Aorta (tissue), 5 donors: ENCODE results near the gene CYP19A1. TPM values are rescaled to one million over a fixed set of nuclear protein-coding genes. Genes with fewer than 3 reads are reported as not detected.

ENCODE experiments used
- ATAC-seq: fragments of 200-7000 bp; cut with Tn5 transposase; one replicate; pipeline ENCODE4 v1.9.1; 2022; ENCODE audit warnings: moderate library complexity; ENCODE audit not compliant: low FRiP score
- DNase-seq, 2 donors: peaks; one replicate each; pipeline ENCODE4 v3.0.0-alpha.2; 2020
- H3K27ac ChIP-seq, 2 donors: one replicate each; pipeline ENCODE4 v1.5.1; 2013; ENCODE audit warnings: low read length in 2 of 2, mild to moderate bottlenecking in 2 of 2, moderate library complexity in 2 of 2, control low read depth in 1 of 2, inconsistent platforms in 1 of 2, low read depth in 1 of 2
- H3K27me3 ChIP-seq, 2 donors: one replicate each; pipeline ENCODE4 v1.6.1; 2013; ENCODE audit warnings: control low read depth in 1 of 2, low read length in 1 of 2, mild to moderate bottlenecking in 1 of 2, moderate library complexity in 1 of 2; ENCODE audit not compliant: insufficient read depth in 2 of 2, control insufficient read depth in 1 of 2
- H3K36me3 ChIP-seq, 2 donors: one replicate each; pipeline ENCODE4 v1.6.1; 2013; ENCODE audit warnings: control low read depth in 1 of 2, low read length in 1 of 2, mild to moderate bottlenecking in 1 of 2; ENCODE audit not compliant: insufficient read depth in 2 of 2, control insufficient read depth in 1 of 2
- H3K4me1 ChIP-seq, 2 donors: one replicate each; pipeline ENCODE4 v1.6.1; 2013; ENCODE audit warnings: low read length in 2 of 2, control low read depth in 1 of 2, mild to moderate bottlenecking in 1 of 2, moderate library complexity in 1 of 2; ENCODE audit not compliant: insufficient read depth in 2 of 2, control insufficient read depth in 1 of 2
- H3K4me3 ChIP-seq, 2 donors: one replicate each; pipeline ENCODE4 v1.5.1; 2013; ENCODE audit warnings: low read length in 2 of 2, control low read depth in 1 of 2, mild to moderate bottlenecking in 1 of 2
- H3K9me3 ChIP-seq: one replicate; pipeline ENCODE4 v1.6.1; 2013; ENCODE audit warnings: mild to moderate bottlenecking, low read length; ENCODE audit not compliant: control insufficient read depth
- WGBS, 2 donors: extraction: QIAGEN DNeasy Blood & Tissue Kit; methylation state at CpG; one replicate each; pipeline ENCODE4 v1.1.7; 2013; 5-methylcytosine and 5-hydroxymethylcytosine counted together
- intact Hi-C, 2 donors: fragments of 100-400 bp; cut with DNase I; formaldehyde crosslinking; loops; one replicate each; pipeline versions ENCODE4 v1.14.2 to v1.15.0; 2022
- long read RNA-seq, 2 donors: library from polyadenylated mRNA; unstranded; transcript quantifications; one replicate each; pipeline ENCODE4 v2.0.0, GENCODE V29; 2020 to 2021
- polyA plus RNA-seq, 2 donors: library from polyadenylated mRNA; stranded (reverse); fragments of 200-250 nt; gene quantifications; one replicate each; pipeline ENCODE4 v1.2.3, GENCODE V29; 2013
- total RNA-seq, 2 donors: library from RNA; stranded (reverse); fragmentation: NEBNext Ultra II Directional; extraction: Animal tissue kit (Norgen Biotek cat#: 25700); gene quantifications; one replicate each; pipeline ENCODE4 v1.2.1, GENCODE V29; 2021
- donor health status: healthy with polysubstance abuse.
- donor health status: Bipolar disorder and iron deficiency.
- donor health status: DM: no; HTN: no; CAD: no.
- donor health status: DM: no; HTN: no; CAD: no.
- donor health status: DM: yes; HTN: yes; CAD: no.

Gene CYP19A1
- total RNA-seq, result 1 to 10 TPM; 3.2 to 4.5 TPM
- 1 to 10 TPM in 1 of 2 donors, under 1 TPM in 1; 0.77 to 4.8 TPM for polyA plus RNA-seq
- long read RNA-seq, donor 1, partial matches to known transcripts, result 0 of 5 reads
- long read RNA-seq, donor 1, other reads (novel, unspliced or antisense), result 1 of 5 reads
- long read RNA-seq, donor 2, partial matches to known transcripts, result 0 of 1 reads
- long read RNA-seq, donor 2, other reads (novel, unspliced or antisense), result 1 of 1 reads

DNA sequence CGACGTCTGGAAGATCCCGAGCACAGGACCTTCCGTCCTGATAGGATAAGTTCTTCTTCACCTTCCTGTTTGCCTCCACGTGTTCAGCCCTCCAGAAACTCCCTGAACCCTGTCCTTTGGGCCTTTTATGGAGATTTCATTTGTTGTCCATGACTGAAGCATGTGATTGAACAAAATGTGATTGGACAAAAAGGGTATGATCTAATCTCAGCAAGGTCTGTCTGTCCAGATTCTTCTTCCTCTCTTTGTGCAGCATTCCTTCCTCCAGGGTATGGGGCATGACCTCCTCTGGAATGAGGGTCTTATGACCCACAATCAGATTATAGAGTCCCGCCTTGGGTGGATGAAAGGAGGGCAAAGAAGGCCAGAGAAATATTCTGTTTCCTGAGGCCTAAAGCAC, at the start of gene CYP19A1:
TSS of gene CYP19A1 (minus strand) at position 101 of the 400 bp plus-strand sequence. CDS start 95,684 bp downstream, outside the sequence.
- WGBS, 2 donors, result 97 to 98% methylated on average over 6 of the region's 6 CpGs
- DNase-seq (no peak), ATAC-seq (no peak)
- H3K4me3 ChIP-seq, result no peak within 1 kb of the TSS
- no peaks in the 10 kb centered on the region for H3K27me3 ChIP-seq
- H3K27ac ChIP-seq, result no peak within 1 kb of the TSS
- H3K36me3 ChIP-seq, result no peaks in the 10 kb centered on the region
- no peaks in the 10 kb centered on the region for H3K9me3 ChIP-seq
- H3K4me1 ChIP-seq, result peaks cover 2 to 9% of the 10 kb centered on the region in 2 donors
- intact Hi-C loops, result no loop called here

DNA sequence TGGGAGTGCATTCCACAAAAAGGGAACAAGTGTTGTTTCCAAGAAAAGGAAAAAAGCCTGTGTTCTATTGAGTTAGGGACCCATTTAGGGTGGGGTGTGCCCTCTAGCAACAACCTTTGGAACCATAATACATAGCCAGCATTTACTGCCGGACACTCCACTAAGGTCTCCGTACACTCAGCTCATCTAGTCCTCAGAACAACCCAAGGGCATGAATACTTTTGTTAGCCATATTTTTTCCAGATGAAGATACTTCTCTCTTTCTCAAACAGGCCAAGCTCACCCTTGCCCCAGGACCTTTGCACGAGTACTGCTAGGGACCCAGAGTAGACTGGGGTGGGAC, 49.3 kb upstream of the CYP19A1 start:
- 95 to 97% methylated on average over 3 of the region's 3 CpGs for WGBS, 2 donors
- Histone ChIP-seq H3K9me3 (no peaks in the 10 kb centered on the region), H3K36me3 (peaks cover 0 to 3% of the 10 kb centered on the region in 2 donors), H3K4me1 (no peaks in the 10 kb centered on the region), H3K4me3 (no peak overlapping the region), H3K27me3 (no peaks in the 10 kb centered on the region), H3K27ac (no peak overlapping the region)
- no peak for ATAC-seq
- intact Hi-C loops, result no loop called here
- DNase-seq, result no peak

DNA sequence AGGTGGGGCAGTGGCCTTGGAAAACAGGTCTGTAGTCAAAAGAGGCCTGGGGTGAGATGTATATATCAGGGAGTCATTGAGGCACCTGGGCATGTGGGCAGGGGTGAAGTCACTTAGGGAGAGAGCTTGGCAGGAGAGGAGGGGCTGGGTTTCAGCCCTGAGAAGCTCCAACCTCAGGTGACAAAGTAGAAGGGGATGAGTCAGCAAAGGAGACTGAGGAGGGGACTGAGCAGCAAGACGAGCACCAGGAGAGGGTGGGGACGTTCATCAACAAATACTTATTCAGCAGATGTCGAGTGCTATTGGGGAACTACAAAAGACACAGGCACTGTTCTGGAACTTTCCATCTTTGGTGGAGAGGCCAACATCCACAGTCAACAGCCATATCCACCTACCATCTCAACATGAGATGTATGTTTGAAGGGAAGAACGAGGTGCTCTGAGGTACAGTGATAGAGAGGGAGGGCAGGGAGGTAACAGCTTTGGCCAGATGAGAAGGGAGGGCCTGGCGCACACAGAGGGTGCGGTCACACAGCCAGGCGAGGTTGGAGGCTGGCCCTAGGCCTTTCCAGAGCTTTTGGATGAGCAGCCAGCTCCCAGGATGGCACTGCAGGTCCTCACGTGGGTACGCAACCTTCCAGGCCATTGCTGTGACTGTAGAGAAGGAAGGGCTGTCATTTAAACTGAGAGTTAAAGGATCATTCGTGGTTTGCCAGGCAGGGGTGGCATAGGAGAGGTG, 48.7 kb upstream of the CYP19A1 start:
- intact Hi-C loops, result no loop called here
- no peaks in the 10 kb centered on the region for H3K27me3 ChIP-seq
- DNase-seq (no peak), ATAC-seq (no peak)
- H3K27ac ChIP-seq, result no peak overlapping the region
- no peaks in the 10 kb centered on the region for H3K4me1 ChIP-seq
- H3K4me3 ChIP-seq, result no peak overlapping the region
- 86 to 89% methylated on average over 10 of the region's 10 CpGs for WGBS, 2 donors
- H3K9me3 ChIP-seq, result no peaks in the 10 kb centered on the region
- peaks cover 0 to 3% of the 10 kb centered on the region in 2 donors for H3K36me3 ChIP-seq

DNA sequence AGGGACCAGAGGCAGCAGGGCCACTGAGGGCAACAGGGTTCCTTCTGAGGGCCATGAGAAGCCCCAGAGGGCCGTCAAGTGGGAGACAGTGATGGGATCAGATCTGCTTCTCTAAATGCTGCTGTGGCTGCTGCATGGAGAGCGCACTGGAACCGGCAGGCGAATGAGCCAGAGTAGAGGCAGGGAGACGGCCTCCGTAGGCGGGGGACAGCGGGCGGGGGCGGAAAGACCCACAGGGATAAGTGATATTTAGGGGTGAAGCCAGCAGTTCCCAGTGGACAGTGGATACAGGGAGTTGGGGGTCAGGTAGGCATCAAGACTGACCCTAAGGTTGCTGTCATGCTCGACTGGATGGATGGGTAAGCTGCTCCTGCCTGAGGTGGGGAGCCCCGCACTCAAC, 48.1 kb upstream of the CYP19A1 start:
- Histone ChIP-seq H3K27me3 (no peaks in the 10 kb centered on the region), H3K4me3 (no peak overlapping the region), H3K4me1 (no peaks in the 10 kb centered on the region), H3K36me3 (peaks cover 0 to 3% of the 10 kb centered on the region in 2 donors), H3K27ac (no peak overlapping the region), H3K9me3 (no peaks in the 10 kb centered on the region)
- intact Hi-C loops, result no loop called here
- DNase-seq (no peak), ATAC-seq (no peak)
- 94 to 95% methylated on average over 12 of the region's 12 CpGs for WGBS, 2 donors

DNA sequence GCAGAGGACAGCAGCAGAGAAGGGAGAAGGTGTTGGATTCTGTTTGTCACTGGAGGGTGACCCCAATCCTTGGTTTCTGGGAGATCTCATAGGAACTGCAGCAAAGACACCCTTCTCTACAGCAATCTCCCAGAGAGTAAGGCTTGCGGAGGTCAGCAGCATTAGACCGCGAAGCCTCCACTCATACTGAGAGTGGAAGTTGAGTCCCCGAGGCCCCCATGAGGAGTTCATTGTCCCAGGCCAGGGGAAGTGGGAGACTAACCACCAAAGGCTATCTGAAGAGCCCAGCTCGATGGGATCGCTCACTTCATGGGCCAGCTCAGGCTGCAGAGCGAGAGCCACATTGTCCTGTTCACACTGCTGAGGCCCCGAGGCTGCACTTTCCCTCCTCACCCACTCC, 47.6 kb upstream of the CYP19A1 start:
- 90 to 95% methylated on average over 8 of the region's 8 CpGs for WGBS, 2 donors
- H3K4me1 ChIP-seq, result no peaks in the 10 kb centered on the region
- peaks cover 0 to 3% of the 10 kb centered on the region in 2 donors for H3K36me3 ChIP-seq
- intact Hi-C loops, result no loop called here
- ATAC-seq, result no peak
- no peaks in the 10 kb centered on the region for H3K27me3 ChIP-seq
- no peak overlapping the region for H3K27ac ChIP-seq
- no peak overlapping the region for H3K4me3 ChIP-seq
- no peaks in the 10 kb centered on the region for H3K9me3 ChIP-seq
- no peak for DNase-seq

DNA sequence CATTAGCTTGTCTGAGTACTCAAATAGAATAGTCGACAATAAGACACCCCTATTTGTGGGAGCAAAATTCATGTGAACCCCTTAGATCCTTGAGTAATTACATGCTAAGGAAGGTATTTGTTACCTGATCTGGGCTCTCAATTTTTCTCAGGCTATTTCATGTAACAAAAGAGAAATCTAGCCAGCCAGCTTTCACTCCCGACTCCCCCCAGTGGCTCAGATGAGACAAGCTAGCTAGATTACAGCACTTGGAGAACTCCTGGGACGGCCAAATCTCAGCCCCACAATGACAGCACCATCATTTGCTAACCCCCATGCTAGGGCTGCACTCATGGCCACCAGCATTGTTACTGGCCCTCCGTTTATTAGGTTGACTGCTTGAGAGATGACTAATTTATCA, 44.4 kb upstream of the CYP19A1 start:
- intact Hi-C loops, result loop anchor here (5.0 kb wide), 2 partner anchors 150 to 220 kb away; no protein-coding TSS in a partner anchor
- H3K4me1 ChIP-seq, result no peaks in the 10 kb centered on the region
- no peak overlapping the region for H3K27ac ChIP-seq
- ATAC-seq, result no peak
- no peaks in the 10 kb centered on the region for H3K36me3 ChIP-seq
- no peak overlapping the region for H3K4me3 ChIP-seq
- 25 to 27% methylated on average over 4 of the region's 4 CpGs for WGBS, 2 donors
- H3K27me3 ChIP-seq, result no peaks in the 10 kb centered on the region
- H3K9me3 ChIP-seq, result no peaks in the 10 kb centered on the region
- no peak for DNase-seq

DNA sequence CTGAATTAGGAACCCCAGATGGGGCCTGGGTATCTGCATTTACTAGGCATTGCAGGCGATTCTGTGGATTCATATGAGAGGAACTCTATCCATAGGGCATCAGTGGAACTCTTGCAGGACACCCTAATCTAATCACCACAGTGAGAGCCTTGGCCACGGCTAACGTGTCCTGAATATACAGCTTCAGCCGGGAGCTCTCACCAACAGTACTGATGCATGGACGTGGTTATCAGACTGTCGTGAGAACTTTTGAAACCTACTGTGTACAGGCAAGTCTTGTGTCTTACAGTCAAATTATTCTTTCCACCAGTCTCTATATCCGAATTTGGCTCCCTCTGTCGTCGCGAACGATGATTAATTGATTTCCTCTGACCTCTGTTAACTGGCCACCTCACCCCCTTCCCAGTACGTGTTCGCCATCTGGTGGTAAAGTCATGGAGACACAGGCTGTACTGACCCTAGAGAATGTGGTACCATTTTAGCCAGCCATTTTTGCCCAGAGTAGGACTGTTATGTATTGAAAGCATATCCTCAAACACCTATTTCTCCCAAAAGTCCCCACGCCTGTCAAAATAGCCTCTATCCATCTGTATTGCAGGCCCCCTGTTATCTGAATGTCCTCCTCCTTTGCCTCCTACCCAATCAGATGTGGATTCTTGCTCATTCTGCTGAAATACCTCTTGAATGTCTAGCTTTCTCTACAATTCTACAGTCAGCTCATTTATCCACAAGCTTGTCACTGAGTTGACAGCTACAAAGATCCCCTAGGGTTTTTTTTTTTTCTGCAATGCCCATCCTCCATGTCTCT, 42.8 kb upstream of the CYP19A1 start:
- WGBS, 2 donors, result 10 to 12% methylated on average over 14 of the region's 14 CpGs
- H3K4me3 ChIP-seq, result no peak overlapping the region
- H3K4me1 ChIP-seq, result no peaks in the 10 kb centered on the region
- peak in 1 of 2 donors; percentile 69 for DNase-seq
- ATAC-seq, result peak; percentile 92
- H3K27me3 ChIP-seq, result no peaks in the 10 kb centered on the region
- no peak overlapping the region for H3K27ac ChIP-seq
- intact Hi-C loops, result loop anchor here (1.0 to 5.0 kb wide), 4 partner anchors 100 to 219 kb away; no protein-coding TSS in a partner anchor
- H3K36me3 ChIP-seq, result no peaks in the 10 kb centered on the region
- no peaks in the 10 kb centered on the region for H3K9me3 ChIP-seq

DNA sequence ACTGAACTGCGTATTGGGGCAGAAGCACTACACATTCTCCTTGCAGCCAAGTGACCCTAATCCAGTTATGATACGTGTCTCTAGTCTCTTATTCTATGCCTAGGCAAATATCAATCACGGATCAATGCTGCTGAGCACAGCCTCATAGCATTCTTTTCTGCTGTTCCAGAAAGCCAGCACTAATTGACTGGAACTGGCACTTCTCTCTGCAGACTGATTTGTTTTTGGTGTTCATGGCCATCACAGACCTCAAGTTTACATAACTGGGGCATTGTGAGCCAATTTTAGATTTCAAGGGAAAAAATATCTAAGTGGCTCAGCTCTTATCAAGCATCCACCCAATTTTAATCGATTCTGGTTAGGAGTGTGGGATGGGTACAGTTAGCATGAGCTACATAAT, 41.0 kb upstream of the CYP19A1 start:
- Histone ChIP-seq H3K27me3 (no peaks in the 10 kb centered on the region), H3K9me3 (no peaks in the 10 kb centered on the region), H3K4me1 (no peaks in the 10 kb centered on the region), H3K36me3 (no peaks in the 10 kb centered on the region), H3K4me3 (no peak overlapping the region), H3K27ac (no peak overlapping the region)
- ATAC-seq, result no peak
- 50 to 55% methylated on average over 4 of the region's 4 CpGs for WGBS, 2 donors
- intact Hi-C loops, result no loop called here
- DNase-seq, result no peak
